Adrenal gland (tissue), 12 donors: ENCODE data around the gene TRMT61B. TPM values are rescaled to one million over a fixed set of nuclear protein-coding genes. Genes with fewer than 3 reads are reported as not detected.
A peak's percentile ranks its signal among the peaks of the same experiment; 100 is the strongest.

ENCODE experiments used
- DNase-seq, 7 donors: peaks; one replicate each; pipeline ENCODE4 v3.0.0-alpha.2; 2019 to 2020
- H3K27ac ChIP-seq, 5 donors: fragments of 200-600 bp; sonication (generic) in 4 of 5; 1 replicate in 3 of 5; 2 replicates in 2 of 5; pipeline versions ENCODE4 v1.5.1 to v1.8.0; 2016 to 2020; ENCODE audit warnings: mild to moderate bottlenecking in 1 of 5
- H3K27me3 ChIP-seq: fragments of 200-600 bp; 2 replicates; pipeline ENCODE4 v1.8.0; 2021
- H3K36me3 ChIP-seq, 2 donors: fragments of 200-600 bp; replicated peaks in 1 of 2; 1 replicate in 1 of 2; 2 replicates in 1 of 2; pipeline versions ENCODE4 v1.5.1 to v1.8.0; 2018 to 2022
- H3K4me1 ChIP-seq, 2 donors: fragments of 200-600 bp; replicated peaks in 1 of 2; 1 replicate in 1 of 2; 2 replicates in 1 of 2; pipeline versions ENCODE4 v1.5.1 to v1.8.0; 2018 to 2021
- H3K4me3 ChIP-seq, 4 donors: fragments of 200-600 bp; sonication (generic) in 3 of 4; one replicate each; pipeline ENCODE4 v1.5.1; 2016 to 2018
- H3K9me3 ChIP-seq, 3 donors: fragments of 200-600 bp; sonication (generic) in 1 of 3; replicated peaks in 1 of 3; 1 replicate in 2 of 3; 2 replicates in 1 of 3; pipeline versions ENCODE4 v1.5.1 to v1.8.0; 2016 to 2021
- POLR2A ChIP-seq, 2 donors: fragments of 450-650 bp; IDR thresholded peaks; one replicate each; pipeline ENCODE4 v1.6.1; 2017; ENCODE audit warnings: antibody characterized with exemption in 2 of 2, mild to moderate bottlenecking in 2 of 2, moderate library complexity in 1 of 2
- WGBS, 4 donors: extraction: QIAGEN DNeasy Blood & Tissue Kit in 2 of 4; methylation state at CpG; one replicate each; pipeline versions ENCODE4 v1.1.5 to v1.1.7; 2013 to 2017; 5-methylcytosine and 5-hydroxymethylcytosine counted together
- intact Hi-C, 2 donors: fragments of 100-400 bp; cut with DNase I; formaldehyde crosslinking; loops; one replicate each; pipeline versions ENCODE4 v1.14.1 to v1.15.0; 2022 to 2023
- polyA plus RNA-seq, 3 donors: library from polyadenylated mRNA; stranded (reverse); fragments of 200-250 nt in 2 of 3; fragments of 350-450 nt in 1 of 3; fragmentation: Illumina TruSeq in 1 of 3; extraction: RNeasy Lipid Tissue Mini Kit (QIAGEN cat#74804) in 1 of 3; gene quantifications; one replicate each; pipeline ENCODE4 v1.2.3, GENCODE V29; 2013 to 2014
- total RNA-seq, 9 donors: library from RNA; depleted of rRNA in 4 of 9; stranded (reverse); fragments of >200 nt in 4 of 9; fragments of 120-200 nt in 1 of 9; fragmentation: NEBNext Ultra II Directional in 1 of 9; extraction: Animal tissue kit (Norgen Biotek cat#: 25700) in 1 of 9; gene quantifications; one replicate each; pipeline versions ENCODE4 v1.1.0 to v1.2.4, GENCODE V29; 2013 to 2023
- TF ChIP-seq, protein P1 (sequence below), 6 experiments: fragments of 450-650 bp in 4 of 6; fragments of 200-600 bp in 2 of 6; sonication (generic) in 1 of 6; IDR thresholded peaks; 1 replicate in 5 of 6; 2 replicates in 1 of 6; pipeline versions ENCODE4 v1.5.1 to v1.8.0; 2016 to 2021; ENCODE audit warnings: antibody characterized with exemption in 6 of 6, mild to moderate bottlenecking in 2 of 6, moderate library complexity in 1 of 6
- donor health status: healthy with polysubstance abuse.
- donor health status: Bipolar disorder and iron deficiency.
- donor health status: DM: yes; HTN: yes; CAD: no.
- donor health status: DM: no; HTN: no; CAD: no.
- donor health status: DM: no; HTN: no; CAD: no.
- donor health status: DM: yes; HTN: yes; CAD: no.

TRMT61B gene
- total and polyA plus RNA-seq, 12 donors, result 8.9 to 52.7 (median 21.2) TPM

DNA sequence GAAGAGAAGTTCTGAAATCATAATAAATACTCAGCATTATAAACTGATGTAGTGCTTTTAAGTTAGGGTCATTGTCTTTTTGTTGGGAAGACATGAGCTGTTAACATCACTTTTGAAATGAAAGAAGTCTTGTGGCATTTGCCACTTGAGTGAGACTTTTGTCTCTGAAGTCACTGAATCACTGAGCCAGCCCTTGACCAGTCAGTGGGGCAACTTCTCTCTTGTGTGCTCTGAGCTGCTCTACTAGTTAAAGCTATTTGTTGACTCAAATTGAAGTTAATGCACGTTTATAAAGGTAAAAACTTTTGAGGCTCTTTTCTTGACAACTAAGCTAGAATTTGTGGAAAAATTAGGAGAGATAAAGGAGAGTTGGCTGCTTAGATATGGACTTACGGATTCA, 31.1 kb upstream of the TRMT61B start:
- Histone ChIP-seq H3K27me3 (no peaks in the 10 kb centered on the region), H3K4me1 (peaks cover 18 to 48% of the 10 kb centered on the region in 2 donors), H3K4me3 (no peak overlapping the region), H3K9me3 (no peaks in the 10 kb centered on the region), H3K36me3 (peaks cover 0 to 11% of the 10 kb centered on the region in 2 donors), H3K27ac (no peak overlapping the region)
- intact Hi-C loops, result no loop called here
- no peak for DNase-seq
- 64 to 74% (median 68%) methylated on average over 2 of the region's 2 CpGs for WGBS, 4 donors
- no peak for TF ChIP-seq POLR2A (IDR thresholded peaks at IDR 0.05)
- TF ChIP-seq, protein P1, sequence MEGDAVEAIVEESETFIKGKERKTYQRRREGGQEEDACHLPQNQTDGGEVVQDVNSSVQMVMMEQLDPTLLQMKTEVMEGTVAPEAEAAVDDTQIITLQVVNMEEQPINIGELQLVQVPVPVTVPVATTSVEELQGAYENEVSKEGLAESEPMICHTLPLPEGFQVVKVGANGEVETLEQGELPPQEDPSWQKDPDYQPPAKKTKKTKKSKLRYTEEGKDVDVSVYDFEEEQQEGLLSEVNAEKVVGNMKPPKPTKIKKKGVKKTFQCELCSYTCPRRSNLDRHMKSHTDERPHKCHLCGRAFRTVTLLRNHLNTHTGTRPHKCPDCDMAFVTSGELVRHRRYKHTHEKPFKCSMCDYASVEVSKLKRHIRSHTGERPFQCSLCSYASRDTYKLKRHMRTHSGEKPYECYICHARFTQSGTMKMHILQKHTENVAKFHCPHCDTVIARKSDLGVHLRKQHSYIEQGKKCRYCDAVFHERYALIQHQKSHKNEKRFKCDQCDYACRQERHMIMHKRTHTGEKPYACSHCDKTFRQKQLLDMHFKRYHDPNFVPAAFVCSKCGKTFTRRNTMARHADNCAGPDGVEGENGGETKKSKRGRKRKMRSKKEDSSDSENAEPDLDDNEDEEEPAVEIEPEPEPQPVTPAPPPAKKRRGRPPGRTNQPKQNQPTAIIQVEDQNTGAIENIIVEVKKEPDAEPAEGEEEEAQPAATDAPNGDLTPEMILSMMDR (IDR thresholded peaks at IDR 0.05), result no peak

DNA sequence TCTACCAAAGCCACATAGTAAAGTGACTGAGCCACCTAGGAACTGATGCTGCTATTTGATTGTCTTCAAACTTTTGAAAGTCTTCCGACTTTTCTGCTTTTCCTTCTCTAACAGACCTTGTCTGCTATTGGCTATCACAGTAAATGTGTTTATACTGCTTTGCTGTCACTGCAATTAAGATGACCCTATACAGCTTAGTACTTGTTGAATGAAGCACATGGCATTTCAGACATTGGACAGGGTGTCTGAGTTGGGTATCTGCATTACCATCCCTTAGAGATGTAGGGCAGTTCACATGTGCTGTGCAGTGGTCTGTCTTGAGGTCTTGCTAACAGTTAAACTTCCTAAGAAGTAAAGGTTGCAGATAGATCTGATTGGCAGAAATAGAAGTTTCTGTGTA, 27.9 kb upstream of the TRMT61B start:
- DNase-seq, result no peak
- no peak overlapping the region for H3K27ac ChIP-seq
- TF ChIP-seq, protein P1 (IDR thresholded peaks at IDR 0.05), result no peak
- TF ChIP-seq POLR2A (IDR thresholded peaks at IDR 0.05), result no peak
- H3K27me3 ChIP-seq, result no peaks in the 10 kb centered on the region
- WGBS, 4 donors, result 49 to 76% (median 64%) methylated on average over 1 of the region's 1 CpG
- H3K36me3 ChIP-seq, result peaks cover 0 to 10% of the 10 kb centered on the region in 2 donors
- no peak overlapping the region for H3K4me3 ChIP-seq
- H3K4me1 ChIP-seq, result peaks cover 24 to 44% of the 10 kb centered on the region in 2 donors
- no peaks in the 10 kb centered on the region for H3K9me3 ChIP-seq
- intact Hi-C loops, result no loop called here

DNA sequence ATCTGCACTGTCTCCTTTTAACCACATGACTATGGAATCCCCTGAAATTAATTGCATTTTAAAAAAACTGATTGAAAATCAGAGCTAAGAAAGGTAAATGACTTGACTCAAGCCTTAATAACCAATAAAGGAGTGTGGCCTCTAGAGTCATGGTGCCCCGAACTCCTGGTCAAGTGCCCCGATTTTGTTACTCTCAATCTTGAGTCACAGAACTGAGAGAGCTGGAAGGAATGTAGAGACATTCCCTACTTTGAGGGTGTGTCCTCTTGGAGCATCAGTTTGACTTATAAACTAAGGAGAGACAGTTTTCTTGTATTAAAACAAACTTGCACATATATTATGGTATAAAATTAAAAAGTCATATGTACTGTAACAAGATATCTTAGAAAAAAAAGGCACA, 26.8 kb upstream of the TRMT61B start:
- TF ChIP-seq, protein P1 (IDR thresholded peaks at IDR 0.05), result no peak
- no peak for TF ChIP-seq POLR2A (IDR thresholded peaks at IDR 0.05)
- intact Hi-C loops, result no loop called here
- no peak overlapping the region for H3K27ac ChIP-seq
- H3K27me3 ChIP-seq, result no peaks in the 10 kb centered on the region
- 61 to 68% (median 64%) methylated on average over 2 of the region's 2 CpGs for WGBS, 4 donors
- peaks cover 0 to under 1% of the 10 kb centered on the region in 2 donors for H3K36me3 ChIP-seq
- H3K4me1 ChIP-seq, result peaks cover 24 to 44% of the 10 kb centered on the region in 2 donors
- no peak for DNase-seq
- no peaks in the 10 kb centered on the region for H3K9me3 ChIP-seq
- H3K4me3 ChIP-seq, result no peak overlapping the region

DNA sequence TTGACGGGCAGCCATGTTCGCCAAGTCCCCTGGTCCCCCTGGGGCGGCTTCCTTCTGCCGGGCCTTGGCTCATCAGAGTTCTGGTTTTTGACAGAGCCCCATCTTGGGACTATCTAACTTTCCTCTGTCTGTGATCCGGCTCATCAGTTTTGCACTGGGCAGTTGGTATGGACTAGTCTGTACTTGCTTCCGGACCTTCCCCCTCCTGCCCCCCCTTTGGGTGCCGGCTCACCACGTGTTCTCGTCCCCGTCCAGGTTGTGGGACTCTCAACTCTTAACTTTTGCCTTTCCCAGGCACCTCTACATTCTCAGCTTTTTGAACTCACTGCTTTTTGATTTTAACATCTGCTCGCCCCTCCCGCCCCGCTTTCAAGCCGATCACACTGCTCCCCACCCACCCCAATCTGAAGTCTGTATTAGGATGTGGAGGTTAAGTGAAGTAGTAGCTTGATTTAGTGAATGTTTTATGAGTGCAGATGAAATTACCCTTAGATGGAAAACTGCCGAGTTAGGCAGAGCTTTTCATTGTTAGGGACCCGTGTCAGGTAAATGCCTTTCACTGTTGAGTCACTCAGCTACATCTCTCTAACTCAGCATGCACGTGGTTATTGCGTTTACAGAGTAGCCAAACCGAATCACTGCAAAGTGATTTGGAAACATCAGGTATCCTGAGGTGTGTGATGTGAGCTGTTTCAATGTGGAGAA, 25.2 kb upstream of the TRMT61B start:
- TF ChIP-seq POLR2A (IDR thresholded peaks at IDR 0.05), result peak in 1 of 2 donors; percentile 44
- TF ChIP-seq, protein P1 (IDR thresholded peaks at IDR 0.05), result no peak
- peak overlapping the region in 4 of 5 donors; percentile 70 to 95 (median 86) for H3K27ac ChIP-seq
- peak; percentile 29 to 60 (median 39) for DNase-seq

More for the DNA sequence above, 25.2 kb upstream of the TRMT61B start:
- no peaks in the 10 kb centered on the region for H3K36me3 ChIP-seq
- WGBS, 4 donors, result 0 to 2% (median 1%) methylated on average over 16 to 19 of the region's 19 CpGs
- H3K4me1 ChIP-seq, result peaks cover 24 to 44% of the 10 kb centered on the region in 2 donors
- H3K27me3 ChIP-seq, result no peaks in the 10 kb centered on the region
- H3K4me3 ChIP-seq, result peak overlapping the region; percentile 10 to 98 (median 87)
- intact Hi-C loops, result no loop called here
- no peaks in the 10 kb centered on the region for H3K9me3 ChIP-seq
